K562 (cell line): ENCODE measurements around the gene KLRC3.

Source experiments
- ATF2 ChIP-seq: sonication (generic); formaldehyde crosslinking; IDR thresholded peaks from 2 replicates; pipeline ENCODE4 v1.8.1; 2022; ENCODE audit warnings: missing genetic modification reagents
- C11orf30 ChIP-seq: fragments of 450-650 bp; IDR thresholded peaks from 2 replicates; pipeline ENCODE4 v1.6.1; 2016; ENCODE audit warnings: low read depth, mild to moderate bottlenecking
- CREB5 ChIP-seq: fragments of 250-450 bp; sonication (Bioruptor Pico); IDR thresholded peaks from 2 replicates; pipeline ENCODE4 v1.5.0; 2020; ENCODE audit warnings: mild to moderate bottlenecking
- CTCF ChIP-seq, 3 experiments: IDR thresholded peaks in 2 of 3; conservative IDR thresholded peaks in 1 of 3; 2 replicates each; pipeline ENCODE4 v1.5.1; 2011 to 2012; ENCODE audit warnings: low read length in 3 of 3, mild to moderate bottlenecking in 3 of 3, control low read depth in 2 of 3, improper control_type of control experiment in 1 of 3, inconsistent platforms in 1 of 3, low read depth in 1 of 3, mixed read lengths in 1 of 3, moderate library complexity in 1 of 3; ENCODE audit not compliant: insufficient read depth in 2 of 3
- ELF4 ChIP-seq: fragments of 450-650 bp; formaldehyde crosslinking; IDR thresholded peaks from 2 replicates; pipeline ENCODE4 v1.4.0; 2022; ENCODE audit warnings: missing genetic modification characterization
- HLTF ChIP-seq: fragments of 450-650 bp; IDR thresholded peaks from 2 replicates; pipeline ENCODE4 v1.6.1; 2016
- HOMEZ ChIP-seq: fragments of 250-450 bp; sonication (Bioruptor Pico); IDR thresholded peaks from 2 replicates; pipeline ENCODE4 v1.4.0; 2020; ENCODE audit warnings: mild to moderate bottlenecking, moderate library complexity
- MLX ChIP-seq, 2 experiments: fragments of 450-650 bp in 1 of 2; sonication (generic) in 1 of 2; formaldehyde crosslinking; conservative IDR thresholded peaks; 2 replicates each; pipeline versions ENCODE4 v1.4.0 to v1.8.1; 2020 to 2022; ENCODE audit warnings: mild to moderate bottlenecking in 1 of 2, missing genetic modification reagents in 1 of 2
- NBN ChIP-seq: fragments of 450-650 bp; IDR thresholded peaks from 2 replicates; pipeline ENCODE4 v1.6.1; 2016; ENCODE audit warnings: low read depth, mild to moderate bottlenecking
- POLR2AphosphoS5 ChIP-seq: IDR thresholded peaks from 2 replicates; pipeline ENCODE4 v1.6.1; 2011; ENCODE audit warnings: mild to moderate bottlenecking, low read depth, low read length, moderate library complexity; ENCODE audit not compliant: control insufficient read depth, insufficient read depth
- RAD21 ChIP-seq, 2 experiments: fragments of 250-450 bp in 1 of 2; fragments of 450-650 bp in 1 of 2; sonication (Bioruptor Pico) in 1 of 2; formaldehyde crosslinking in 1 of 2; IDR thresholded peaks in 1 of 2; conservative IDR thresholded peaks in 1 of 2; 2 replicates each; pipeline versions ENCODE4 v1.4.0 to v1.8.0; 2020 to 2022; ENCODE audit warnings: mild to moderate bottlenecking in 2 of 2, moderate library complexity in 1 of 2
- REST ChIP-seq, 2 experiments: fragments of 450-650 bp; formaldehyde crosslinking in 1 of 2; IDR thresholded peaks; 2 replicates each; pipeline versions ENCODE4 v1.4.0 to v1.6.1; 2014 to 2020; ENCODE audit warnings: mild to moderate bottlenecking in 2 of 2, borderline replicate concordance in 1 of 2, low read depth in 1 of 2
- SIRT6 ChIP-seq: IDR thresholded peaks from one replicate; pipeline ENCODE4 v1.6.1; 2012; ENCODE audit warnings: low read depth, mild to moderate bottlenecking, control low read depth, inconsistent platforms, low read length, moderate library complexity
- ZNF384 ChIP-seq: IDR thresholded peaks from 2 replicates; pipeline ENCODE4 v1.6.1; 2012; ENCODE audit warnings: low read depth, low read length, improper control_type of control experiment

GRCh38 chr12:10405294-10405693, 15.1 kb downstream of the KLRC3 start:
- TF ChIP-seq ATF2 (no peak), ZNF384 (no peak), HOMEZ (no peak), ELF4 (CRISPR knock-in tag) (no peak), NBN (no peak), CTCF (IDR thresholded peaks at IDR 0.05 in 2 of 3, conservative IDR thresholded peaks at IDR 0.05 in 1 of 3; ENCODE audit: insufficient read depth in 2 of 3, low read depth in 1 of 3, low read length in 3 of 3) (no peak), CREB5 (CRISPR knock-in tag) (no peak), POLR2AphosphoS5 (no peak), C11orf30 (no peak), REST (IDR thresholded peaks at IDR 0.05; ENCODE audit: borderline replicate concordance) (no peak), REST (CRISPR knock-in tag; IDR thresholded peaks at IDR 0.05; ENCODE audit: low read depth) (no peak), SIRT6 (no peak), MLX (CRISPR knock-in tag; conservative IDR thresholded peaks at IDR 0.05) (no peak), HLTF (no peak), RAD21 (CRISPR knock-in tag; conservative IDR thresholded peaks at IDR 0.05 in 1 of 2, IDR thresholded peaks at IDR 0.05 in 1 of 2) (no peak)
